HepG2 (cell line): ENCODE results near the gene ZNF322. TPM values are rescaled to one million over a fixed set of nuclear protein-coding genes. Genes with fewer than 3 reads are reported as not detected.

Experiments
- BCL6 ChIP-seq: IDR thresholded peaks from 2 replicates; pipeline ENCODE4 v1.6.1; 2016; ENCODE audit warnings: missing genetic modification reagents, missing compliant biosample characterization
- BRCA1 ChIP-seq: sonication (generic); formaldehyde crosslinking; IDR thresholded peaks from 2 replicates; pipeline ENCODE4 v1.4.0; 2020; ENCODE audit warnings: missing genetic modification reagents
- GABPA ChIP-seq, 2 experiments: IDR thresholded peaks; 2 replicates each; pipeline ENCODE4 v1.6.1; 2011 to 2016; ENCODE audit warnings: low read depth in 2 of 2, low read length in 1 of 2, missing biosample characterization in 1 of 2, missing genetic modification characterization in 1 of 2
- HDAC1 ChIP-seq: sonication (generic); formaldehyde crosslinking; IDR thresholded peaks from 2 replicates; pipeline ENCODE4 v1.5.1; 2020; ENCODE audit warnings: mild to moderate bottlenecking, missing genetic modification reagents
- ISL2 ChIP-seq: sonication (generic); formaldehyde crosslinking; IDR thresholded peaks from 2 replicates; pipeline ENCODE4 v1.5.0; 2020; ENCODE audit warnings: missing genetic modification reagents
- MAZ ChIP-seq, 2 experiments: sonication (generic) in 1 of 2; formaldehyde crosslinking in 1 of 2; IDR thresholded peaks; 2 replicates each; pipeline versions ENCODE4 v1.5.0 to v1.6.1; 2012 to 2020; ENCODE audit warnings: low read depth in 2 of 2, mild to moderate bottlenecking in 2 of 2, borderline replicate concordance in 1 of 2, improper control_type of control experiment in 1 of 2, low read length in 1 of 2, missing genetic modification reagents in 1 of 2, moderate library complexity in 1 of 2
- NCOA1 ChIP-seq: sonication (generic); formaldehyde crosslinking; IDR thresholded peaks from 2 replicates; pipeline ENCODE4 v1.9.0; 2021; ENCODE audit warnings: missing genetic modification reagents
- NFE2 ChIP-seq: sonication (generic); formaldehyde crosslinking; IDR thresholded peaks from 2 replicates; pipeline ENCODE4 v1.4.0; 2020; ENCODE audit warnings: missing genetic modification reagents
- PHF21A ChIP-seq: sonication (generic); formaldehyde crosslinking; IDR thresholded peaks from 2 replicates; pipeline ENCODE4 v1.5.0; 2020; ENCODE audit warnings: mild to moderate bottlenecking, missing genetic modification reagents
- RAD21 ChIP-seq: fragments of 450-650 bp; formaldehyde crosslinking; IDR thresholded peaks from 2 replicates; pipeline ENCODE4 v1.5.0; 2020; ENCODE audit warnings: mild to moderate bottlenecking
- REXO4 ChIP-seq: sonication (generic); formaldehyde crosslinking; IDR thresholded peaks from 2 replicates; pipeline ENCODE4 v1.8.0; 2022; ENCODE audit warnings: missing genetic modification reagents, mild to moderate bottlenecking, borderline replicate concordance
- RNF2 ChIP-seq: fragments of 450-650 bp; conservative IDR thresholded peaks from 2 replicates; pipeline ENCODE4 v1.6.1; 2016; ENCODE audit warnings: low read depth
- SMARCC2 ChIP-seq: fragments of 450-650 bp; IDR thresholded peaks from 2 replicates; pipeline ENCODE4 v1.6.1; 2017; ENCODE audit warnings: antibody characterized with exemption, mild to moderate bottlenecking
- SP2 ChIP-seq: sonication (generic); formaldehyde crosslinking; IDR thresholded peaks from 2 replicates; pipeline ENCODE4 v1.5.1; 2020; ENCODE audit warnings: mild to moderate bottlenecking, missing genetic modification reagents
- XRCC5 ChIP-seq: fragments of 200-400 bp; formaldehyde crosslinking; optimal IDR thresholded peaks from 2 replicates; pipeline ENCODE3; 2017; ENCODE audit warnings: mild to moderate bottlenecking, low read length
- ZBTB1 ChIP-seq: sonication (generic); formaldehyde crosslinking; IDR thresholded peaks from 2 replicates; pipeline ENCODE4 v1.4.0; 2020; ENCODE audit warnings: missing genetic modification reagents, borderline replicate concordance
- ZBTB34 ChIP-seq: sonication (generic); formaldehyde crosslinking; IDR thresholded peaks from 2 replicates; pipeline ENCODE4 v1.8.0; 2022; ENCODE audit warnings: mild to moderate bottlenecking, missing genetic modification reagents
- ZMYM4 ChIP-seq: sonication (generic); formaldehyde crosslinking; IDR thresholded peaks from 2 replicates; pipeline ENCODE4 v1.8.1; 2023; ENCODE audit warnings: mild to moderate bottlenecking, missing genetic modification reagents
- ZNF224 ChIP-seq: sonication (generic); formaldehyde crosslinking; IDR thresholded peaks from 2 replicates; pipeline ENCODE4 v1.5.0; 2020; ENCODE audit warnings: mild to moderate bottlenecking, missing genetic modification reagents
- ZNF33A ChIP-seq: sonication (generic); formaldehyde crosslinking; IDR thresholded peaks from 2 replicates; pipeline ENCODE4 v1.5.1; 2020; ENCODE audit warnings: missing genetic modification reagents, mild to moderate bottlenecking, moderate library complexity, borderline replicate concordance
- ZNF510 ChIP-seq: sonication (generic); formaldehyde crosslinking; IDR thresholded peaks from 2 replicates; pipeline ENCODE4 v1.4.0; 2020; ENCODE audit warnings: low read depth, mild to moderate bottlenecking, missing genetic modification reagents
- ZNF563 ChIP-seq: sonication (generic); formaldehyde crosslinking; IDR thresholded peaks from 2 replicates; pipeline ENCODE4 v1.8.0; 2022; ENCODE audit warnings: mild to moderate bottlenecking, moderate library complexity, missing genetic modification reagents
- ZNF597 ChIP-seq: sonication (generic); formaldehyde crosslinking; IDR thresholded peaks from 2 replicates; pipeline ENCODE4 v1.5.0; 2020; ENCODE audit warnings: missing genetic modification reagents
- ZNF710 ChIP-seq: sonication (generic); formaldehyde crosslinking; IDR thresholded peaks from 2 replicates; pipeline ENCODE4 v1.5.0; 2020; ENCODE audit warnings: mild to moderate bottlenecking, missing genetic modification reagents, borderline replicate concordance
- ZUFSP ChIP-seq: sonication (generic); formaldehyde crosslinking; IDR thresholded peaks from 2 replicates; pipeline ENCODE4 v1.9.0; 2021; ENCODE audit warnings: missing genetic modification reagents, mild to moderate bottlenecking, borderline replicate concordance
- polyA plus RNA-seq, 8 experiments: library from polyadenylated mRNA; depleted of rRNA in 3 of 8; stranded (reverse) in 7 of 8; unstranded in 1 of 8; fragments of >200 nt; fragmentation: Illumina TruSeq in 4 of 8; extraction: Trizol in 4 of 8; gene quantifications; 2 replicates each; pipeline versions ENCODE4 v1.2.1 to v1.2.3, GENCODE V29; 2011 to 2016; ENCODE audit warnings: low read depth in 4 of 8, missing spikeins in 1 of 8, mixed read lengths in 1 of 8; ENCODE audit not compliant: insufficient read depth in 1 of 8
- total RNA-seq, 5 experiments: library from RNA; depleted of rRNA; stranded (reverse); fragments of >200 nt; fragmentation: Illumina TruSeq; extraction: Trizol; gene quantifications; 2 replicates each; pipeline ENCODE4 v1.2.3, GENCODE V29; 2016; ENCODE audit warnings: low read depth in 1 of 5

The ZNF322 gene
- total and polyA plus RNA-seq, 2 of the 13 experiments (the other 11 are each of a cell fraction or from before 2014, with no cell fraction given) = 8.3 to 22.8 TPM

- TF ChIP-seq ZNF563 (CRISPR knock-in tag) = 0 out of 2 replicates have a peak, but pooled peaks have one; percentile 42
- TF ChIP-seq PHF21A = peak; percentile 67; the same call in 1 of the 2 replicates
- TF ChIP-seq BCL6 (CRISPR knock-in tag) = peak; percentile 66
- TF ChIP-seq ZBTB1 (CRISPR knock-in tag) = no peak
- no peak for TF ChIP-seq NFE2
- TF ChIP-seq SMARCC2 = no peak
- no peak for TF ChIP-seq GABPA (IDR thresholded peaks at IDR 0.05; ENCODE audit: low read depth, low read length)
- TF ChIP-seq GABPA (CRISPR knock-in tag; IDR thresholded peaks at IDR 0.05; ENCODE audit: low read depth) = peak; percentile 48; the same call in 1 of the 2 replicates
- peak; percentile 52 for TF ChIP-seq ISL2 (CRISPR knock-in tag)
- no peak for TF ChIP-seq RNF2
- TF ChIP-seq ZNF224 = 0 out of 2 replicates have a peak, but pooled peaks have one; percentile 46
- no peak for TF ChIP-seq ZNF510 (CRISPR knock-in tag)
- no peak for TF ChIP-seq MAZ (IDR thresholded peaks at IDR 0.05; ENCODE audit: borderline replicate concordance, low read depth, low read length)
- TF ChIP-seq MAZ (CRISPR knock-in tag; IDR thresholded peaks at IDR 0.05; ENCODE audit: low read depth) = peak; percentile 54; the same call in 1 of the 2 replicates
- TF ChIP-seq ZUFSP (CRISPR knock-in tag) = no peak
- TF ChIP-seq ZBTB34 (CRISPR knock-in tag) = 0 out of 2 replicates have a peak, but pooled peaks have one; percentile 47
- no peak for TF ChIP-seq ZNF597 (CRISPR knock-in tag)
- no peak for TF ChIP-seq BRCA1 (CRISPR knock-in tag)
- TF ChIP-seq HDAC1 (CRISPR knock-in tag) = peak; percentile 85
- no peak for TF ChIP-seq REXO4 (CRISPR knock-in tag)
- no peak for TF ChIP-seq NCOA1 (CRISPR knock-in tag)
- TF ChIP-seq ZMYM4 (CRISPR knock-in tag) = peak; percentile 86
- TF ChIP-seq RAD21 (CRISPR knock-in tag) = peak; percentile 92
- TF ChIP-seq XRCC5 = peak; percentile 95
- 0 out of 2 replicates have a peak, but pooled peaks have one; percentile 52 for TF ChIP-seq ZNF33A (CRISPR knock-in tag)
- peak; percentile 89 for TF ChIP-seq ZNF710 (CRISPR knock-in tag)
- no peak for TF ChIP-seq SP2
These were observed 63.8 kb downstream of the ZNF322 start (continued) for GRCh38 chr6:26595669-26596269.
